Measurements from ENCODE around the gene IRS1.

Gene IRS1

GRCh38 chr2:226818930-226819329 lies 19.3 kb upstream of the IRS1 start:
- DNase-seq, result no peak

DNA sequence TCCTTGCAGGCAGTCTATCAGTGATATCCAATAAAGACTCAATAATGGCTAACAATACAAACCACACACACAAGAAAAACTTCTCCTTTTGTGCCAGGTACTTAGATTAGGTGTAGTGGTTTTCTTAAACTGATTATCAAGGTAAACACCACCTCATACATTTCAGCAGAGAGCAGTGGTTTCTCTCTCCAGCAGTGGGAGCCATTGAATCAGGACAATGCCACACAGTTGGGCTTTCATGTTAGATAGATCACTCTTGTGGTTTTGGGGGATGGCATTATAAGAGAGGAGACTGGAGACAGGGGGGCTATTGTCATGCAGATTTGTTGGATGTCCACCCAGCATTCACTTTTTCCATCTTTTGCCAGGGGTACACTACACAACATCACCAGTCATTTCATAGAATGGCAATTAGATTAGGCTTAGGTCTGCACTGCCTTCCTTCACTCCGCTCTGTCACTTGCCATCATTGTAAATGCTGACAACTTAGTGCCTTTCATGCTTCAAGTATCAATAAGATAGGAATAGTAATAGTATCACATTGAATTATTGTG lies 13.6 kb upstream of the IRS1 start:
- peak; percentile 64 for DNase-seq

- no peak for DNase-seq
Observed at GRCh38 chr2:226803410-226803809, 3.8 kb upstream of the IRS1 start.

- peak; percentile 84 for DNase-seq
Observed at GRCh38 chr2:226802573-226802972, 3.0 kb upstream of the IRS1 start.

DNA sequence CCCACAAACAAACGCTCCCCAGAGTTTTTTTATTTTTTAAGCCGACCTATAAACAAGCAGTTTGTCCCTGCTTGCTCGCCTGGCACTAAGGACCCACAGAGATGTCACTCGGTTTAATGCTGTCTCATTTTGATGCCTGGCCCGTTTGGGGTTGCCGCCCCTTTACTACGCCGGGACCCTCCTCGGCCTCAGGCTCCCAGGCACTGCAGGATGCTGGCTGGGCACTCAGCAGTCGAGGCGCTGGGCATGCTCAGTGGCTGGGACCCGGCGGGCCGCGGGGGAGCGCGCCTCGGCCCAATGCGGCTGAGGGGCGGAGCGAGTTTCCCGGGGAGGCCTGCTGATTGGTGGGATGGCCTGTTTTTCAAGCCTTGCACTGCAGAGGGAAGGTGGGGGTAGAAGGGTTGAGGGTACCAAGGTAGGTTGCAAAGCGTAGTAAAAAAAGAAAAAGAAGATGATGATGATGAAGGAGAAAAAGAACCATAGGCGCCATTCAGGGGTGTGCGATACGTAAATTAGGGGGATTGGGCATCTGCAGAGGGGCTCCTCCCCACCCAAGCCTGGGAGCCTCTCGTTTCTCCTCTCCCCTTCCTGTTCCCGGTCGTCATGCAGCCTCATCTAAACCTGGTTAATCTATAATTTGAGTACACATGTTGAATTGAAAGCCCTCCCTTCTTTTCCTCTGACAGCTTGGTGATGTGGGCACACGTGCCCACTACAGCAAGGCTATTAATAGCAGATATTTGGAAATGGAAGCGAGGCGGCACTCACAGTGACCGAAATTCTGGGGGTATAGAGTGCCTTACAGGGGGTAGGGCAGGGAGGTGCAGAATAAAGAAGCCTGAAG lies 1.5 kb upstream of the IRS1 start:
- peak; percentile 96 for DNase-seq

- no peak for DNase-seq
Observed at GRCh38 chr2:226799976-226800940, 638 bp upstream of the IRS1 start.

- DNase-seq, result no peak
Observed at GRCh38 chr2:226798422-226799210, 1.0 kb downstream of the IRS1 start.

DNA sequence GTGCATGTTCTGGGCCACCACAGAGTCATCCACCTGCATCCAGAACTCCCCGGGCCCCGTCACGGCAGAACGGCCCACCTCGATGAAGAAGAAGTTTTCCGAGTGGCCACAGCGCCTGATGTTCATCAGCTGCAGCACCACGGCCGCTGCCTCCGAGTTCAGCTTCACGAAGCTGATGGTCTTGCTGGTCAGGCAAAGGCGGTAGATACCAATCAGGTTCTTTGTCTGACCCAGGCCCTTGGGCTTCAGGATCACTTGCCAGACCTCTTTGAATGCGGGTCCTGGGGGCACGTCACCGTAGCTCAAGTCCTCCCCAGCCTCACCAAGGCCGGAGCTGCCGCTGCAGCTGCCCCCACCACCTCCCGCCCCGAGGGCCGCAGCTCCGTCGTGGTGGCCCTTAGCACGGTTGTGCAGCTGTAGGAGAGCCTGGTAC lies 1.6 kb downstream of the IRS1 start:
- no peak for DNase-seq

DNA sequence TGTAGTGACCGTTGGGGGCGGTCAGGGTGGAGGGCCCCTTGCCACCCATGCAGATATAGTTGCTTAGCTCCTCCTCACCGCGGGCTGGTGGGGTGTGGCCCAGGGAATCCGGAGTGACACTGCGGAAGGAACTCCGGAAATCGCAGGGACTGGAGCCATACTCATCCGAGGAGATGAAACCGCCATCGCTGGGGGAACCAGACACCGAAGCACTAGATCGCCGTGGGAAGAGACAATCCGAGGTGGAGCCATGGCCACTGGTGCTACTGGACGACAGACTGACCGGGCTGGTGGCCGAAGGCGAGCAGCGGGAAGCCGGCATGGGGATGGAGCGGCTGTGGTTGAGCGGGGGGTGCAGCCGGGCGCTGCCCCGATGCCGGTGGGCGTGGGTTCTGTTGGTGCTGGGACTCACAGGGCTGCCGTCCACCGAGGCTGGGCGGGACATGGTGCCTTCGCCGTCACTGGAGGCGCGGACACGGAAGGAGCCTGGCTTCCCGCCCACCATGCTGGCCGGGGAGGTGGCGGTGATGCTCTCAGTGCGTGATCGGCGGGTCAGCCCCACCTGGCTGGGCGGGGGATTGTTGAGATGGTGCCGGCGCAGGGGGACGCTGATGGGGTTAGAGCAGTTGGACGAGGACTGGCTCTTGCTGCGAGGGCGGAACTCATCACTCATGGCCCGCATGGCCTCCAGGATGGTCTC lies 2.2 kb downstream of the IRS1 start:
- no peak for DNase-seq

DNA sequence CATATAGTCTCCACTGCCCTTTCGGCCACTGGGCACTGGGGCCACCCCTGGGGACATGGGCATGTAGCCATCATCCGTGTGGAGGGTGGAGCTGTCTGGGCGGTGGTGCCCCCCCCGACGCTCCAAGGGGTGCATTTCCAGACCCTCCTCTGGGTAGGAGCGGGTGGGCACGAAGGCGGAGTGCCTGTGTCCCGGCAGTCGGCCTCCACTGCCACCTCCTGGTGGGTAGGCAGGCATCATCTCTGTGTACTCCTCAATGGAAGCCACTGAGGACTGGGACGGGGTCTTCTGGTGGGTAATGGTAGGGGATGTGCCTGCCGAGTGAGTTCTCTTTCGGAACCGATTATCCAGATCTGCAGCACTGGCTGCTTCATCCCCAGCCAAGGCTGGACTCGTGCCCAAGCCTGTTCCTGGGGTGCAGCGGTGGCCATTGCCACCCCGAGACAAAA lies 2.8 kb downstream of the IRS1 start:
- DNase-seq, result peak; percentile 53

- DNase-seq, result no peak
Observed at GRCh38 chr2:226796012-226796839, 3.4 kb downstream of the IRS1 start.

DNA sequence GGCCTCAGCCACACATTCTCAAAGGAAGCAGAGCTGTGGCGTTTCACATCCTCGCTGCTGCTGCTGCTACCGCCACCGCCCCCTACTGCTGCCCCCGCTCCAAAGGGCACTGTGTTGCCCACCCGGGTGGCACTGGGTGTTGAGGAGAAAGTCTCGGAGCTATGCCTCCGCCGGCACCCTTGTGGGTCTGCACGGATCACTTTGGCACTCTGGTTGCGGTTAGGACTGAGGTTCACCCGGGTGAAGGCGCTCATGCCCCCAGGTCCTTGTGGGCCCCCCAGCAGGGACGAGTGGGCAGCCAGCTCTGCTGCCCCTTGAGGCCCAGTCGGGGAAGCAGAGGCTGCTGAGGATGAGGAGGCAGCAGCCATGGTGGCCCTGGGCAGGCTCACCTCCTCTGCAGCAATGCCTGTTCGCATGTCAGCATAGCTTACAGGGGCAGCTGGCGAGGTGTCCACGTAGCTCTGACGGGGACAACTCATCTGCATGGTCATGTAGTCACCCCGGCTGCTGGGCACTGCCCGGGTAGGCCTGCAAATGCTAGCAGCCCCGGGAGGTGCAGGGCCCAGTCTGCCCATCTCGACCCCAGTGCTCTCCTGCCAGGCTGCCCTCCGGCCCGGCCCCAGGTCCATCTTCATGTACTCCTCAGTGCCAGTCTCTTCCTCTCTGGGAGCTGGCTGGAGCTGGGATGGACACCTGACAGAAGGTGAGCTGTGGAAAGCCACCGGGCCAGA lies 4.2 kb downstream of the IRS1 start:
- no peak for DNase-seq

DNA sequence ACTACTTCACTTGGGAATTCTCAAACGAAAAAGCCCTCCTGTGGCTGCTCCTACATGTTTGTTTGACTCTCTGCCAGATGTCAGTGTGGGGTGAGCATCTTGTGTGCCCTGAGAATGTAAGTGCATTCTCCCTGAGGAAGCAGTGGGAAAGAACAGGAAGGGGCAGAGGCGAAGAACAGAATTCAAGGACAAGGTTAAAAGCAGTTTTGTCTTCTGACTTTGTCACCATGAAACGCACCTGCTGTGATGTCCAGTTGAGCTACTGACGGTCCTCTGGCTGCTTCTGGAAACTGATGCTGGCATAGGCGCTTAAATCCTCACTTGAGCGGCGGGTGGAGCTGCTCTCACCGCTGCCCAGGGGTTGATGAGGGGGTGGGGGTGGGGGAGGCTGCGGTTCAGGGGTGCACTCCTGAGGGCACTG lies 4.9 kb downstream of the IRS1 start:
- DNase-seq, result peak; percentile 22

DNA sequence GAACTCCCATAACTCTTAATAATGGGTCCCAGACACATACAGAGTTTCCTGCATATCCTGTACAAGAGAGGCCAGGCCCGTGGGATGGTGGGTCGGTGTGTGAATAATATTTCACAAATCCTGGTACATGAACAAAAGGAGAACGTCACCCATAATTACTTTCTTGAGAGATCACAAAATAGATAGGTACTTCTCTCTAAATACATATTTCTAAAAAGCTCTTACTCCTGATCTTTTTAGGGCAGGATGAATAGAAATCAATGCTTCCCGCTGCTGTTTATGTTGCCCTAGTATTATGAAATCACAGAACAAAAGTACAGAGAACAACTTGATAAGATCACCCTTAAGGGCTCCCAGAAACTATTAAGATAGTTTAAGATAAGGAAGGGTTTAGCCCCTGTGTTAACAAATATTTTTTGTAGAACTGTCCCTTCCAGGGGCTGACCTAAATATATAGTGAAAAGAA lies 5.4 kb downstream of the IRS1 start:
- no peak for DNase-seq

DNA sequence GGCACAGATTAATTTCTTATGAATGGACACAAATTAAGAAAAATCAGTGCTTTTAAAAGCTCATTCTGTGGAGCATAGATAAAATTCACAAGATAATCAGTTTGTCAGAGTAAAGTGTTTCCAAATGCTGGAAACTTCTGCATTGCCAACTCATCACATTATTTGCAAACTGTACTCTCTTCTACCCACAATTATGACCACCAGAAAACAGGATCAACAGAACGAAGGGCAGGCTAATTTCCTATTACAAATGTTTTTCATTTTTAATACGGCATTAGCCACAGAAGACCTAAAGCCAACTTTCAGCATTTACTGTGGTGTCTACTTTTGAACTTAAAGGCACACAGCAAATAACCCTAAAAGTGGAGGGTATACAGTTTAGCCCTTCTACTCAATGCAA lies 6.0 kb downstream of the IRS1 start:
- DNase-seq, result no peak

DNA sequence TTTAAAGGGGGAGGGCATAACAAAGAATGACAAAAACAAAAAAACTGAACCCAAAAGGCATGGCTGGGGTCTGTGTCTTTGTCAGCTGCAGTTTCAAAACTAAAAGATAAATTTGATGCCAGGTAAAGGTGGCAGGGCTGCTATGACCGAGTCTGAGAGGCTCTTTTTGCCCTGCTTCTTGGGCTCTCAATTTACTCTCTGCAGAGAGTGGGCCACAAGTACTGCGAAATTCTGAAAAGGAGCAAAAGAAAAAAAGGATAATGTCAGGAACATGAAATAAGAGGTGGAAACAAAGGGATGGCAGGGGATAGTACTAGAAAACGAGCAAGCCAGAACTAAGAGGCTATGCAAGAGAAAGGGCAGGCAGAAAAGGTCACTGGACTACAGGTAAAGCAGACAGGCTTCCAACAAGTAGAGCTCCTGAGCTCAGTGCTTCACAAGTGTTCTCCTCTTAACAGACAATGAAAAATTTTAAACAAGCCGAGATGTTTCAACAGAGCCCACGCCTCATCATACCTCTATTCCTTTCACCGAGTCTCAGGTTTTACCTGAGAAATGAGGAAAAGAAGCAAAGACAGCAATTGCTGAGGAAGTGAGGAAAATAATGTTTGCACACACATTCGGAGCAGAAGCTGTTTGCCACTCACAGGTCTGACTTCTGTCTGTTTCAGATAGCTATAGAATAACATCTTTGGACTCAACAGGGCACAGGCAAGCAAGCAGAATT lies 7.3 kb downstream of the IRS1 start:
- DNase-seq, result peak; percentile 45

DNA sequence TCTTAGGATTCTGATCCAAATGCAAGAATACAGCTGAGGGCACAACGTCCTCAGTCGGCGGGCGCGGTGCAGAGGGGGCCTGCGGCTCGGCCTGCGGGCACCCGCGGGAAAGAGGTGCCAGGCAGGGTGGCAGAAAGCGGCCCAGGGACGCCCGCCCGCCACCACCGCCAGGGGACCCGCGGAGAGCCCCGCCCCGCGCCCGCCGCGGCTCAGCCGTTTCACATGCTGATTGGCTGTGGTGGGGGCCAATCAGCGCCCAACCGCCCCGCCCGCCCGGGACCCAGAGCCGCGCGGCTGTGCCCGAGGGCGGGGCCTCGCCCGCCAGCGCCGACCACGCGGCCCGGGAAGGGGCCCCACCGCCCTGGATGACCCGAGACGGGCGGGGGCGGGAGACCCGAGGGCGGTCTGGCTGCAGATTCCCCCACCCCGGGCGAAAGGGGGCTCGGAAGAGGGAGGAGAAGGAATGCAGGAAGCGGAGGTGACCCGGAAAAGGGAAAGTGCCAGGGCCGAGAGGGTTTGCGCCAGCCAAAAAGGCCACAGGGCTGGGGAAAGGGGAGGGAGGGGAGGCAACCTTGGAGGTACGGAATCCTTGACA lies 8.0 kb downstream of the IRS1 start:
- peak; percentile 73 for DNase-seq

DNA sequence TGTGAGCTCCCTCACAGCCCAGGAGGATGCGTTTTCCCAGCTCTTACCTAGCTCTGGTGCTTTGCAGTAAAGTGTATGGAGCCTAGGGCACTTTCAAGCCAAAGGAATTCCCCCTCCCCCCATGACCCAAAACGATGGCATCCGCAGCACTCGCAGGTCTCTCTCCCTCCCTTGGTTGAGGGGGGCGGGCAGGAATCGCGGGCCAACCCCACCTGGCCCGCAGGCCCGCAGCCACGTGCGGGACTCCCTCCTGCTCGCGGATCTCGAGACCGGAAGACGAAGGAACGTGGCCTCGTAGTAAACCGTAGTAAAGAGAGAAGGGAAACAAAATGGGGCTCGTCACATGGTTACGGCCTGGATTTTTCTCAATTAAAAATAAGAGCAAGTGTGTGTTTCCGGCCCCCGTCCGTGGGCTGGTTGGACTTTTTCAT lies 8.5 kb downstream of the IRS1 start:
- peak; percentile 73 for DNase-seq

- no peak for DNase-seq
Observed at GRCh38 chr2:226790431-226790830, 9.2 kb downstream of the IRS1 start.
